Parathyroid adenoma (tissue), 2 donors: ENCODE data around the gene ADAMTSL5.
A peak's percentile ranks its signal among the peaks of the same experiment; 100 is the strongest.

Experiments used
- H2AFZ ChIP-seq: fragments of 300-600 bp; sonication (generic); one replicate; pipeline ENCODE4 v1.7.0; 2017; ENCODE audit warnings: antibody characterized with exemption, mild to moderate bottlenecking
- H3K27ac ChIP-seq: fragments of 300-600 bp; sonication (generic); one replicate; pipeline ENCODE4 v1.7.0; 2017
- H3K27me3 ChIP-seq: fragments of 300-600 bp; sonication (generic); one replicate; pipeline ENCODE4 v1.7.0; 2017; ENCODE audit warnings: low read length; ENCODE audit not compliant: control insufficient read depth, insufficient read depth
- H3K36me3 ChIP-seq: fragments of 300-600 bp; sonication (generic); one replicate; pipeline ENCODE4 v1.7.0; 2017; ENCODE audit warnings: low read length; ENCODE audit not compliant: control insufficient read depth, insufficient read depth
- H3K4me1 ChIP-seq: fragments of 300-600 bp; sonication (generic); one replicate; pipeline ENCODE4 v1.7.0; 2017; ENCODE audit warnings: control low read depth
- H3K4me2 ChIP-seq: fragments of 300-600 bp; sonication (generic); one replicate; pipeline ENCODE4 v1.7.0; 2017; ENCODE audit warnings: low read length
- H3K4me3 ChIP-seq: fragments of 300-600 bp; sonication (generic); one replicate; pipeline ENCODE4 v1.7.0; 2017; ENCODE audit warnings: low read depth, low read length
- H3K79me2 ChIP-seq: fragments of 300-600 bp; sonication (generic); one replicate; pipeline ENCODE4 v1.7.0; 2017; ENCODE audit warnings: control low read depth
- H3K9ac ChIP-seq: fragments of 300-600 bp; sonication (generic); one replicate; pipeline ENCODE4 v1.7.0; 2017; ENCODE audit warnings: mild to moderate bottlenecking
- H3K9me3 ChIP-seq: fragments of 300-600 bp; sonication (generic); one replicate; pipeline ENCODE4 v1.7.0; 2017; ENCODE audit warnings: low read length; ENCODE audit not compliant: control insufficient read depth
- CTCF ChIP-seq: fragments of 300-600 bp; sonication (generic); IDR thresholded peaks from one replicate; pipeline ENCODE4 v1.7.0; 2017; ENCODE audit warnings: antibody characterized with exemption, mild to moderate bottlenecking
- donor health status: primary hyperparathyroidism.

ADAMTSL5 gene

GRCh38 chr19:1471010-1471514 is 41.8 kb downstream of the ADAMTSL5 start:
- Histone ChIP-seq H3K27ac (no peak overlapping the region), H3K36me3 (no peaks in the 10 kb centered on the region), H3K4me1 (peaks cover 14% of the 10 kb centered on the region), H3K4me2 (peak overlapping the region; percentile 95), H3K9ac (no peak overlapping the region), H3K79me2 (peaks cover 3% of the 10 kb centered on the region), H3K4me3 (peak overlapping the region; percentile 75), H3K27me3 (peaks cover 11% of the 10 kb centered on the region), H2AFZ (no peak overlapping the region), H3K9me3 (no peaks in the 10 kb centered on the region)
- no peak for TF ChIP-seq CTCF

- Histone ChIP-seq H3K4me3 (peak overlapping the region; percentile 75), H3K9me3 (no peaks in the 10 kb centered on the region), H3K36me3 (no peaks in the 10 kb centered on the region), H3K27me3 (peaks cover 11% of the 10 kb centered on the region), H3K27ac (no peak overlapping the region), H3K9ac (no peak overlapping the region), H3K4me2 (peak overlapping the region; percentile 95), H2AFZ (peak overlapping the region; percentile 7), H3K79me2 (peaks cover 6% of the 10 kb centered on the region), H3K4me1 (peaks cover 14% of the 10 kb centered on the region)
- no peak for TF ChIP-seq CTCF
Measured at GRCh38 chr19:1470305-1471009, 42.4 kb downstream of the ADAMTSL5 start.

- Histone ChIP-seq H3K4me3 (peak overlapping the region; percentile 75), H2AFZ (peak overlapping the region; percentile 7), H3K9me3 (no peaks in the 10 kb centered on the region), H3K27ac (no peak overlapping the region), H3K27me3 (peaks cover 11% of the 10 kb centered on the region), H3K4me2 (peak overlapping the region; percentile 95), H3K79me2 (peaks cover 9% of the 10 kb centered on the region), H3K4me1 (peaks cover 14% of the 10 kb centered on the region), H3K36me3 (no peaks in the 10 kb centered on the region), H3K9ac (no peak overlapping the region)
- TF ChIP-seq CTCF: no peak
Measured at GRCh38 chr19:1470055-1470304, 42.8 kb downstream of the ADAMTSL5 start.

- H3K27ac ChIP-seq: no peak overlapping the region
- peaks cover 14% of the 10 kb centered on the region for H3K4me1 ChIP-seq
- H2AFZ ChIP-seq: peak overlapping the region; percentile 7
- H3K9me3 ChIP-seq: no peaks in the 10 kb centered on the region
- peak overlapping the region; percentile 95 for H3K4me2 ChIP-seq
- no peaks in the 10 kb centered on the region for H3K36me3 ChIP-seq
- no peak overlapping the region for H3K9ac ChIP-seq
- H3K27me3 ChIP-seq: peaks cover 11% of the 10 kb centered on the region
- H3K79me2 ChIP-seq: peaks cover 10% of the 10 kb centered on the region
- TF ChIP-seq CTCF: no peak
- peak overlapping the region; percentile 75 for H3K4me3 ChIP-seq
Measured at GRCh38 chr19:1469255-1470054, 43.4 kb downstream of the ADAMTSL5 start.
